ENCODE measurements around the gene EBF4.
"Not testable (repeated sequence)": the region's sequence is repeated elsewhere in the genome, so short reads cannot be mapped to it uniquely, and the experiment has no call there.

Gene EBF4

GRCh38 chr20:2798095-2798805 lies 105.7 kb downstream of the EBF4 start:
- no peak for DNase-seq

GRCh38 chr20:2798814-2799213 lies 106.2 kb downstream of the EBF4 start:
- no peak for DNase-seq

GRCh38 chr20:2799271-2799670 lies 106.7 kb downstream of the EBF4 start:
- no peak for DNase-seq

- DNase-seq = no peak
These were observed 107.3 kb downstream of the EBF4 start for GRCh38 chr20:2799688-2800520.

GRCh38 chr20:2800521-2801285 lies 108.1 kb downstream of the EBF4 start, which contains the start of gene CPXM1:
TSS of gene CPXM1 (minus strand) at chr20:2800627. CDS start at chr20:2800572, 55 bp downstream.
- DNase-seq = no peak

- no peak for DNase-seq
These were observed 108.7 kb downstream of the EBF4 start for GRCh38 chr20:2801286-2801728.

- DNase-seq = no peak
These were observed 111.7 kb downstream of the EBF4 start for GRCh38 chr20:2804041-2804828.

- no peak for DNase-seq
These were observed 112.5 kb downstream of the EBF4 start for GRCh38 chr20:2804852-2805688.

- DNase-seq = no peak
These were observed 113.2 kb downstream of the EBF4 start for GRCh38 chr20:2805689-2806350.

GRCh38 chr20:2806351-2806701 lies 113.7 kb downstream of the EBF4 start:
- DNase-seq = no peak

GRCh38 chr20:2807019-2807418 lies 114.4 kb downstream of the EBF4 start:
- DNase-seq = no peak

- not testable (repeated sequence) for DNase-seq
These were observed 115.3 kb downstream of the EBF4 start for GRCh38 chr20:2807929-2808328.

- DNase-seq = no peak
These were observed 117.1 kb downstream of the EBF4 start for GRCh38 chr20:2809690-2810089.

Data from stimulated activated CD4-positive, alpha-beta T cell treated with anti-CD3 and anti-CD28 coated beads, Interleukin-4, amount 100 ng/mL, for 4 hours (primary cell).